ES-I3 (cell line): ENCODE results near the gene MAGED4B.
"Not testable (repeated sequence)": the region's sequence is repeated elsewhere in the genome, so short reads cannot be mapped to it uniquely, and the experiment has no call there.

Experiments
- H3K36me3 ChIP-seq: 2 replicates; pipeline ENCODE4 v1.6.1; 2013; ENCODE audit warnings: mild to moderate bottlenecking, low read length, control low read depth, moderate library complexity; ENCODE audit not compliant: insufficient read depth
- H3K4me1 ChIP-seq: 2 replicates; pipeline ENCODE4 v1.6.1; 2013; ENCODE audit warnings: mild to moderate bottlenecking, control low read depth, low read length; ENCODE audit not compliant: insufficient read depth
- H3K9ac ChIP-seq: 2 replicates; pipeline ENCODE4 v1.6.1; 2013; ENCODE audit warnings: low read depth, mild to moderate bottlenecking, low read length, moderate library complexity
- H3K9me3 ChIP-seq: 2 replicates; pipeline ENCODE4 v1.6.1; 2013; ENCODE audit warnings: mild to moderate bottlenecking, low read length, moderate library complexity; ENCODE audit not compliant: control insufficient read depth, insufficient read depth

The MAGED4B gene

DNA sequence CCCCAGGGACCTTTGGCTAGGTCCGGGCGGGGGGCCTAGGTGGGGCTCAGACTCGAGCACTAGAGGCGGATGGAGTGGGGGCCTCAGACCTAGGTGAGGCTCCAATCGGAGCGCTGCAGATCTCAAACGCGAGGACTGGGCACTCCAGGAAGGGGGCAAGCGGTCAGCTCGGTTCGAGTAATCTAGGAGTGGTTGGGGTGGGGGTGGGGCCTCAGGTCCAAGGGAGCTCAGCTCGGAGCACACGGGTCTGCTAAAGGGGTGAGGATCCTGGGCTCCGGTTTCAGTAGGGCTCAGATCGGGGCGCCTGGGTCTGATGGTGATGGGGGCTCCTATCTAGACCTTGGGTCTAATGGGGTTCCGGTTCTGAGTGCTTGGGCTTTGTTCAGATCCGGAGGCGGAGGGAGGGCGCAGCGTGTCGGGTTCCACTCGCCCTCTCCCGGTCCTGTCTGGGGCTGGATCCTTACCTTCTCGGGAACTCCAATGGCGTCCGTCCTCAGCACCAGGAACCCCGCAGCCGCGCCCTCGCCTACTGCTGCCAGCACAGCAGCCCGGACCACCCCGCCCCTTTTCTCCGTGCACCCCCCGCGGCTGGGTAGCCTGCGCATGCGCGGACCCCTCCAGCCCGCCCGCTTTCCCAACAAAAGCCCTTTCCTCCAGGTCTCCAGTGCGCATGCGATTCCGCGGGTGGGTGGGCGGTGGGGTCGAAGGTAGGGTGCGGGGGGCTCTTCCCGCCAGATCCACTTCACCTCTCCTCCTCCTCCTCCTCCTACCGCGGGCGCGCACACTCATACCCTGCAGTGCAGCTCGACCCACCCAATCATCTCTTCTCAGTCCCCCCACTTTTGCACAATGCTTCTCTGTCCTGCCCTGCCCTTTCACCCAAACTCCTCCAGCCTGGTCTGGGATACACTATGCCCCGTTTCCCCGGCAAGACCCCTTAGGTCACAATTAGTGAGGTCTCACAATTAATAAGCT, at the start of gene MAGED4B:
Gene MAGED4B, minus strand, starts transcription at position 518 of the 975 bp plus-strand sequence. CDS start 1,011 bp downstream, outside the sequence.
- not testable (repeated sequence) for H3K9me3 ChIP-seq, H3K4me1 ChIP-seq, H3K36me3 ChIP-seq, H3K9ac ChIP-seq

DNA sequence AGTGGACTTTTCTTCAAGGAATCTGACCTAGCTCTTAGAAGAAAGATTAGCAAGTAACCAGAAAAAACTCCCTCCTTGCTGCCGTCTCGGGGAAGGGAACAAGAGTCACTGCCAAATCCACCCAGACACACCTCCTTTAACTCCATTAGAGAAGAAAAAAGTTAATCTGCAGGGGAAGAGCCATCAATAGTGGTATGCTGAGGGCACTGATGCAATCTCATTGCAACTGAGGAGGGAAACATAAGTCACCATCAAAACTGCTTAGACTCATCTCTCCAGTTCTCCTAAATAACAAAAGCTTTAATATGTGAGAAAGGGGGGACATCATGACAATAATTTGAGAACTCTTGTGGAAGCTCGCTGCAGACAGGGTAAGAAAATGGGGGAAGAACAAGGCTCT, 49.3 kb upstream of the MAGED4B start:
- Histone ChIP-seq H3K36me3 (no peaks in the 10 kb centered on the region), H3K4me1 (no peaks in the 10 kb centered on the region), H3K9ac (no peak overlapping the region), H3K9me3 (no peaks in the 10 kb centered on the region)

- H3K9ac ChIP-seq = no peak overlapping the region
- no peaks in the 10 kb centered on the region for H3K36me3 ChIP-seq
- H3K9me3 ChIP-seq = no peaks in the 10 kb centered on the region
- no peaks in the 10 kb centered on the region for H3K4me1 ChIP-seq
Measured at GRCh38 chrX:52082578-52082977, 13.6 kb upstream of the MAGED4B start.

GRCh38 chrX:52078131-52078530, 9.1 kb upstream of the MAGED4B start:
- Histone ChIP-seq H3K4me1 (no peaks in the 10 kb centered on the region), H3K9me3 (no peaks in the 10 kb centered on the region), H3K9ac (no peak overlapping the region), H3K36me3 (no peaks in the 10 kb centered on the region)

DNA sequence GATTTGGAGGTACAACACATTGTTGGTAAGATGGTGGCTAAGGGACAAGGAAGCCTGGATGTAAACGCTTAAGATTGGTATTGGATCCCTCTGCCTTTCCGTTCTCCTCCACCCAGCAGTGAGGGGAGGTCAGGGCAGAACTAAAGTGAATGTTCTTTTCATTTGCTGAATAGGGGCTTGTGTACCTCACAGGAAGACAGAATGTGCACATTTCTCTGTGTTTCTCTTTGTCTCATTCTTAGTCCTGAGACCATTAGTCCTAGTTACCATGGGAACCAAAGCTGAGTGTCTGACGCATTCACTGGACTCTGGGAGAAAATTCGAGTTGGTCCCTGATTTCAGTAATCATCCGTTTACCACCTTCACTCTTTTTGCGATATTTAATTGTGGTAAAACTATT, 26.7 kb downstream of the MAGED4B start:
- not testable (repeated sequence) for H3K36me3 ChIP-seq, H3K9me3 ChIP-seq, H3K4me1 ChIP-seq, H3K9ac ChIP-seq

DNA sequence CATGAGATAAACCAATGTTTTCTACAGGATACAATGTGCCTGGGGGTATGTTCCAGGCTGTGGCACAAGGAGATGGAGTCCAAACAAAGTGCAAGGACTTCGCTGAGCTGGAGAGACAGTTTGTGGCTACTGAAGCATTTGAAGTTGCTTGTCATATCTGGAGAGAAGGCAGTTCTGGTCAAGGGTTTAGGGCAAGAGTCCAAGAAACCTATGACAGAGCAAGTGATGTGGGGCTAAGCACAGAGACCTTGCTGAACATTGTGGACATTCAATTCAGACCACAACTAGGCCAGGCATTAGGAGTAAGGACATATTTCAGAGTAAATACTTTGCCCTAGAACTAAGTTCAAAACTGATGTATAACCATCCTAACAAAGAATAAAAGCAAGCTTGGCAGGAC, 34.8 kb downstream of the MAGED4B start:
- no peaks in the 10 kb centered on the region for H3K9me3 ChIP-seq
- no peak overlapping the region for H3K9ac ChIP-seq
- H3K36me3 ChIP-seq = no peaks in the 10 kb centered on the region; the same call in 1 of the 2 replicates
- H3K4me1 ChIP-seq = no peaks in the 10 kb centered on the region

DNA sequence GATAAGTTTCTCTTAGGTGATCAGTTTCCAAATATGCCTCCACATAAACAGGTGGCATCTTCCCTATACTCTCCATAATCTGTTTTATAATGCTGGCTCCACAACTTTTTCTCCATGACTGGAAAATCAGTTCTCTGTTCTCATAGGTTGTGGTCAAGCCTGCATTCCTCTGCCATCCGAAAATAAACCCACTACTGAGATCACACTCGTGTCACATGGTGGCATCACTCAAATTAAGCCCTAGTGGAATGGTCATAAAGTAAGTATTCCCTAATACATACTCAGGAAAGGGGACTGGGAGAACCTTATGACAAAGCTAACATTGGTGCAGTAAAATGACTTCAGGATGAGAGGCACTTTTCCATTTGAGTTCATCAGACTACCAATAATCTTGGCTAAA, 37.6 kb downstream of the MAGED4B start:
- Histone ChIP-seq H3K9me3 (no peaks in the 10 kb centered on the region), H3K9ac (no peak overlapping the region)

GRCh38 chrX:52015794-52016193, 53.2 kb downstream of the MAGED4B start:
- H3K9ac ChIP-seq = no peak overlapping the region
- H3K4me1 ChIP-seq = peaks cover 14% of the 10 kb centered on the region; the same call in 1 of the 2 replicates
- no peaks in the 10 kb centered on the region for H3K36me3 ChIP-seq

More for the DNA sequence above, 37.6 kb downstream of the MAGED4B start:
- no peaks in the 10 kb centered on the region; the same call in 1 of the 2 replicates for H3K36me3 ChIP-seq
- H3K4me1 ChIP-seq = no peaks in the 10 kb centered on the region

More at GRCh38 chrX:52015794-52016193, 53.2 kb downstream of the MAGED4B start:
- H3K9me3 ChIP-seq = no peaks in the 10 kb centered on the region
